Measurements from ENCODE around the gene PRKAA1. TPM values are rescaled to one million over a fixed set of nuclear protein-coding genes. Genes with fewer than 3 reads are reported as not detected.

The PRKAA1 gene
- total and polyA plus RNA-seq, 2 of the 4 experiments (the other 2 are of a cell fraction): 47.7 to 94.1 TPM

- H2BK5ac ChIP-seq (ENCODE audit: low read depth, low read length, poor library complexity, severe bottlenecking): peak overlapping the region; percentile 93
- no peaks in the 10 kb centered on the region for H3K27me3 ChIP-seq (ENCODE audit: control insufficient read depth, insufficient read depth, low read length)
- peak overlapping the region; percentile 48; the same call in 1 of the 2 replicates for H2BK20ac ChIP-seq (ENCODE audit: low read depth, low read length)
- H3K27ac ChIP-seq (ENCODE audit: insufficient read depth, low read length): peak overlapping the region; percentile 100
- peaks cover 3% of the 10 kb centered on the region for H3K4me1 ChIP-seq (ENCODE audit: control insufficient read depth, insufficient read depth, low read length)
- peak overlapping the region; percentile 89 for H4K5ac ChIP-seq (ENCODE audit: low read depth, low read length)
- peaks cover 0 to 30% of the 10 kb centered on the region in 2 experiments; a peak in 2 of 4 replicates for H3K79me1 ChIP-seq (ENCODE audit: low read depth in 1 of 2, low read length in 2 of 2)
- H3K56ac ChIP-seq (ENCODE audit: extremely low read depth, insufficient read depth, low read length): peak overlapping the region; percentile 97
- peak overlapping the region; percentile 96 for H3K4me2 ChIP-seq (ENCODE audit: low read depth, low read length)
- H3K14ac ChIP-seq (replicated peaks; ENCODE audit: low read depth, low read length): peak overlapping the region; percentile 98
- POLR2A ChIA-PET (ENCODE audit: unreplicated experiment): interaction anchor here (0.6 kb wide), 2 partner anchors 43 to 746 kb away, joined by 3 to 8 read pairs; partner anchors contain the start of gene CARD6
- peak overlapping the region; percentile 95 for H3K18ac ChIP-seq (ENCODE audit: low read depth, low read length)
- peak overlapping the region; percentile 80 for H2AK5ac ChIP-seq (ENCODE audit: low read depth, low read length)
- no TSS peak for BruUV-seq (replicated peaks)
- H2BK120ac ChIP-seq (ENCODE audit: low read depth, low read length): peak overlapping the region; percentile 82
- peak overlapping the region; percentile 99 for H3K23ac ChIP-seq (ENCODE audit: low read depth, low read length)
- 0% methylated on average over 14 of the region's 56 CpGs; no CpG with 5 or more reads in 1 of the 2 experiments for WGBS, 2 experiments (ENCODE audit: extremely low coverage in 2 of 2, insufficient read length in 1 of 2)
- CTCF ChIA-PET: interaction anchor here (1.1 kb wide), 1 partner anchor 23 kb away, joined by 3 read pairs; no protein-coding TSS in a partner anchor
- peak; percentile 61 for ATAC-seq (ENCODE audit: low read depth)
- peak overlapping the region; percentile 98 for H3K4me3 ChIP-seq (ENCODE audit: insufficient read depth, low read depth, low read length)
- peak overlapping the region; percentile 90 for H2AK9ac ChIP-seq (replicated peaks; ENCODE audit: low read depth, low read length, poor library complexity)
- no peak for TF ChIP-seq RFX5 (IDR thresholded peaks at IDR 0.05; ENCODE audit: low read depth, low read length)
- 0 out of 2 replicates have a peak, but pooled peaks have one; percentile 49 for TF ChIP-seq CHD1 (IDR thresholded peaks at IDR 0.05; ENCODE audit: low read depth, low read length)
- H2AFZ ChIP-seq (replicated peaks; ENCODE audit: low read length, poor library complexity): peak overlapping the region; percentile 90
- peaks cover 47% of the 10 kb centered on the region for H4K20me1 ChIP-seq (ENCODE audit: insufficient read depth, low read length)
- peaks cover 2% of the 10 kb centered on the region for H3K36me3 ChIP-seq (ENCODE audit: control insufficient read depth, insufficient read depth, low read length)
- H3K4ac ChIP-seq (ENCODE audit: low read depth, low read length): peak overlapping the region; percentile 91
- DNase-seq: peak; percentile 58
- H3K9me3 ChIP-seq (ENCODE audit: control insufficient read depth, insufficient read depth, low read length): no peaks in the 10 kb centered on the region
- peaks cover 3% of the 10 kb centered on the region; the same call in 1 of the 2 replicates for H3K9me1 ChIP-seq (ENCODE audit: insufficient read depth, low read length)
- H4K8ac ChIP-seq (ENCODE audit: low read depth in 2 of 2, low read length in 2 of 2): peak overlapping the region; percentile 37 to 97
- H2BK15ac ChIP-seq (ENCODE audit: low read depth, low read length): no peak overlapping the region; the same call in 2 of the 3 replicates
- H4K91ac ChIP-seq (ENCODE audit: insufficient read depth, low read depth, low read length): peak overlapping the region; percentile 87
- in situ Hi-C loops (cut with MboI; ENCODE audit: low sequenced_read_pairs) (no loop called here), dilution Hi-C loops (cut with HindIII; ENCODE audit: low sequenced_read_pairs, unreplicated experiment) (no loop called here), intact Hi-C loops (cut with micrococcal nuclease) (no loop called here)
- peak overlapping the region; percentile 100 for H3K9ac ChIP-seq (ENCODE audit: low read depth, low read length)
These were observed 732 bp downstream of the PRKAA1 start for GRCh38 chr5:40797273-40798011.
